GM06990 (cell line): ENCODE measurements around the gene COA1.
A peak's percentile ranks its signal among the peaks of the same experiment; 100 is the strongest.

Experiments used
- DNase-seq: peaks from one replicate; pipeline ENCODE4 v3.0.0-alpha.2; 2011; ENCODE audit not compliant: insufficient read length; ENCODE audit errors: extremely low read depth
- H3K27me3 ChIP-seq: replicated peaks from 2 replicates; pipeline ENCODE4 v1.6.0; 2011; ENCODE audit warnings: low read length; ENCODE audit not compliant: control insufficient read depth, insufficient read depth
- H3K36me3 ChIP-seq: 2 replicates; pipeline ENCODE4 v1.5.1; 2011; ENCODE audit warnings: low read length; ENCODE audit not compliant: control insufficient read depth, insufficient read depth
- H3K4me3 ChIP-seq: replicated peaks from 2 replicates; pipeline ENCODE4 v1.5.1; 2011; ENCODE audit warnings: low read depth, mild to moderate bottlenecking, control low read depth, low read length
- TF ChIP-seq, protein P1 (sequence below): IDR thresholded peaks from 2 replicates; pipeline ENCODE4 v1.5.1; 2011; ENCODE audit warnings: low read length, control low read depth, mild to moderate bottlenecking, inconsistent platforms; ENCODE audit not compliant: insufficient read depth, poor library complexity, severe bottlenecking

COA1 gene

DNA sequence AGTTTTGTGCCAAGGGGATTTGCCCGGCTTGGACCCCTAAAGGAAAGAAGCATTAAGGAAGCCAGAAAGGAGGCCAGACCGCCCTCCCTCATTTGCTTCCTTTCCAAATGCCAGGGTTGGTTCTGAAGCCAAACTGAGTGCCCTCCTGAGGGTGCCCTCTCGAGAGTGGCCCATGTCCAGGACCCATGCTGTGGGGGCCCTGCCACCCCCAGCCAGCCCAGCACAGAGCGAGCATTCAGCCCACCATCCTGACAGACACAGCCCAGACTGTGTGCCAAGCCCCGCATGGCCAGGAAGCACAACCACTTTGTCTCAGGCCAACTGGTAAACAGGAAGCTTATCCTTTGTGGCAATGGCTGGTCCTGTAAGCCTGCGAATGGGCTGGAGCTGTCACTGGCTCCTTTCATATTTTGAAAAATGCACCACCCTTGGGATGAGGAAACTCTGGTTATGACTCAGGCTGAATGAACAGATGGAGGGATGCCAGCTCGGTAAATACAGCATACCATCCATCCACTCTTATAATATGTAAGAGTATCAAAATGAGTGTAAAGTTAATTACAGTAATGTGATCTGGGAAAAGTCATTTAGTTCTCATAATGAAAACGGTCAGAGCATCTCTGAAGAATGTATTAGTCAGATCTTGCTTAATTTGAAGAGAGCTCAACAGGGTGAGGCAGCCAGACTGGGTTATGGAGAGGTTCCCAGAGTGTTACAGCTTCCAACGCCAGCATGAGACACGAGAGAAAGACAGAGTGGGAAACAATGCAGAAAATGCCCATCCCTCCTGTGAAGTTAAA is 81.5 kb downstream of the COA1 start:
- TF ChIP-seq, protein P1, sequence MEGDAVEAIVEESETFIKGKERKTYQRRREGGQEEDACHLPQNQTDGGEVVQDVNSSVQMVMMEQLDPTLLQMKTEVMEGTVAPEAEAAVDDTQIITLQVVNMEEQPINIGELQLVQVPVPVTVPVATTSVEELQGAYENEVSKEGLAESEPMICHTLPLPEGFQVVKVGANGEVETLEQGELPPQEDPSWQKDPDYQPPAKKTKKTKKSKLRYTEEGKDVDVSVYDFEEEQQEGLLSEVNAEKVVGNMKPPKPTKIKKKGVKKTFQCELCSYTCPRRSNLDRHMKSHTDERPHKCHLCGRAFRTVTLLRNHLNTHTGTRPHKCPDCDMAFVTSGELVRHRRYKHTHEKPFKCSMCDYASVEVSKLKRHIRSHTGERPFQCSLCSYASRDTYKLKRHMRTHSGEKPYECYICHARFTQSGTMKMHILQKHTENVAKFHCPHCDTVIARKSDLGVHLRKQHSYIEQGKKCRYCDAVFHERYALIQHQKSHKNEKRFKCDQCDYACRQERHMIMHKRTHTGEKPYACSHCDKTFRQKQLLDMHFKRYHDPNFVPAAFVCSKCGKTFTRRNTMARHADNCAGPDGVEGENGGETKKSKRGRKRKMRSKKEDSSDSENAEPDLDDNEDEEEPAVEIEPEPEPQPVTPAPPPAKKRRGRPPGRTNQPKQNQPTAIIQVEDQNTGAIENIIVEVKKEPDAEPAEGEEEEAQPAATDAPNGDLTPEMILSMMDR = no peak
- peak; percentile 74 for DNase-seq
- Histone ChIP-seq H3K36me3 (peaks cover 4% of the 10 kb centered on the region), H3K4me3 (peak overlapping the region; percentile 25), H3K27me3 (no peaks in the 10 kb centered on the region)

DNA sequence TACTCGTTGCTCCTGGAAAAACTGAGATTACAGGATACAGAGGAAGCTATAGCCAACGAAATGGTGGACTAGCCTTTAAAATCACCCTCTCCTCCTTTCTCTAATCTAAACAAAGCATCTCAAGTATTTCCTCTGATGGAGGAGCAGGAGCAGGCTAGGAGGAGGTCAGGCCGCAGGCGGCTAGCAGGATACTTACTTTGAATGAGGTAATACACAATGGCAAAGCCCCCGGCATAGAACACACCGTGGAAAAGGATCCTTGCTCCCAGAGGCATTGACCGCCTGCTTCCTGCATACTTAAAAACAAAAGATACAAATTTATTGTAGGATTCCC is 82.0 kb downstream of the COA1 start:
- TF ChIP-seq, protein P1 = no peak
- DNase-seq = no peak
- Histone ChIP-seq H3K27me3 (no peaks in the 10 kb centered on the region), H3K4me3 (peak overlapping the region; percentile 18; the same call in 1 of the 2 replicates), H3K36me3 (peaks cover 5% of the 10 kb centered on the region)

DNA sequence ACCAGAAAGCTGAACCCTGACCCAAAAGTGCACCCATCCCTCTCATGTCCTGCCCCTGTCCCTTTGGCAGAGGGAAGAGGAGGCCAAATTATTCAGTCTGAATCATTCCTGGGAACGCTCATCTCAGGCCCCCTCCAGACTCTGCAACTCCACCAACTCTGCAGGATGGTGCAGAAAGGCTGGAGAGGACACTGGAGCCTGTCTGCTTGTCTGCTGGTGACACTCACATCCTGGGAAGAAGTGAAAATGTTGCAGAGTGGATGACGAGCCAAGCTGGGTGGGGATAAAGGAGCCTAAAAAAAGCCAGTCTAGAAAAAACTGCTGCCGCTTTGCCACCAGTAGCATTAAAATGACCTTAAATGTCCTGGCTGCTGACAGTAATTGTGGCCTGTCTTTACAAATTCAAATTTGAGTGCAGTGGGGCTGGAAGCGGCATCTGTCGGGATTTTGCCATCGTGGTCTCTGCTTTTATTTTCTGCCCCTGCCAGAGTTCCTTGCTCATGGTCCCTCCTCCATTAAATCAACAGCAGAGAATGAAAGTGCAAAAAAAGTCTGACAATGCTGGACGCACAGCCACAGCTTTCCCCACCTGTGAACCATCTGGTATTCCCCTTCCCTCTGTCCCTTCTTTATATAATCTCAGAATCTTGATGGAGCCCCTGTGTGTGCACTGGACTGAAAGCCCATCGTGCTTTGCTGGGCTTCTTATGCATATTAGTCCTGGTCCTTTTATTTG is 82.6 kb downstream of the COA1 start:
- no peak for DNase-seq
- H3K4me3 ChIP-seq = peak overlapping the region; percentile 36

DNA sequence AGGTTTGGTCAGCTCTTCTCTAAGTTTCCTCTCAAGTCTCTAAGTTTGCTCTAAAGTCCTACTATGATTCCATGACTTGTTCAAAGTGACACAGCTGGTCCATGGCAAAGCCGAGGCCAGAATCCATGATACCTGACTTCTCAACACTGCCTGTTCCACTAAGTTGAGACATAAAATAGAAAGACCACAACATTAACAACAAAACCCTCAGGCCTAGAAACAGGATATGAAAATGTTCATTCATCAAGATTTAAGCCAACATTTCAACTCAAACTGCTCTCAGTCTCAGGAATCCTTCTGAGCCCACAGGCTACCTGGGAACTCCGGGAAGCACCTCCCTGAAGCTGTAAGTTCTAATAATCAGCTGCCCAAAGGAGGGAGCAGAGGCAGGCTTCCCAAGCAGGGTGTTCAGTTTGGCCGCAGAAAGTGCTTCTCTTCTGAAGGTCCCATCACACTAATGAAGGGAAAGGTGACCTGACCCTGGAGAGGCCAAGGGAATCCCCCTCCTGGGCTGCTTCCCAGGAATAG is 83.6 kb downstream of the COA1 start:
- peaks cover 5% of the 10 kb centered on the region for H3K36me3 ChIP-seq
- TF ChIP-seq, protein P1 = no peak
- DNase-seq = no peak
- no peaks in the 10 kb centered on the region for H3K27me3 ChIP-seq
- H3K4me3 ChIP-seq = no peak overlapping the region

More for the DNA sequence above, 82.6 kb downstream of the COA1 start:
- H3K27me3 ChIP-seq = no peaks in the 10 kb centered on the region
- peaks cover 5% of the 10 kb centered on the region for H3K36me3 ChIP-seq
- TF ChIP-seq, protein P1 = no peak

DNA sequence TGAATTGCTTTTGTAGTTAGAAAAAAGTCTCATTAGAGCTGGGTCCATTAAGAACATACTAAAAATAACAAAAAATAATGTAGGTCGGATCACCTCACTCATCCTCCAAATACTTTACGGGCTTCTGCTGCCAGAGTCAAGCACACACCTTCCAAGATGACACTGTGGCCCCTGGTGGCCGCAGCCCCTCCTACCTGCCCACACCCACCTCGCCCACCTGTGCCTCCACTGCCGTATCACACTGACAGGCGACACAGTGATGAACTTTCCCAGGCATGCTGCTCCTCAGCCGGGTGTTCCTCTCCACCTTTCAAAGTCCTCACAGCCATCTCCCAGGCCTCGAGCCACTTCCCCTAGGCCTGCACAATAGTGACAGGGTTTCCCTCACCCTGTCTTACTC is 85.5 kb downstream of the COA1 start:
- Histone ChIP-seq H3K36me3 (peaks cover 10% of the 10 kb centered on the region), H3K4me3 (no peak overlapping the region), H3K27me3 (no peaks in the 10 kb centered on the region)
- TF ChIP-seq, protein P1 = no peak
- no peak for DNase-seq
